Gastrocnemius medialis (tissue), 4 donors: ENCODE results near the gene CHST13. TPM values are rescaled to one million over a fixed set of nuclear protein-coding genes. Genes with fewer than 3 reads are reported as not detected.

Source experiments
- ATAC-seq, 2 donors: fragments of 150-250 bp; one replicate each; pipeline ENCODE4 v1.9.1; 2016
- DNase-seq, 2 donors: peaks; one replicate each; pipeline ENCODE4 v3.0.0-alpha.2; 2019
- H3K27ac ChIP-seq, 4 donors: fragments of 200-600 bp; sonication (generic); 1 replicate in 1 of 4; 2 replicates in 3 of 4; pipeline ENCODE4 v1.5.1; 2016 to 2018; ENCODE audit warnings: mild to moderate bottlenecking in 2 of 4, moderate library complexity in 1 of 4
- H3K27me3 ChIP-seq, 3 donors: fragments of 200-600 bp; sonication (generic) in 2 of 3; 1 replicate in 1 of 3; 2 replicates in 2 of 3; pipeline versions ENCODE4 v1.5.1 to v1.6.0; 2016 to 2019; ENCODE audit warnings: mild to moderate bottlenecking in 1 of 3, moderate library complexity in 1 of 3
- H3K36me3 ChIP-seq, 2 donors: fragments of 200-600 bp; sonication (generic) in 1 of 2; one replicate each; pipeline ENCODE4 v1.5.1; 2017 to 2018
- H3K4me1 ChIP-seq, 2 donors: fragments of 200-600 bp; sonication (generic) in 1 of 2; one replicate each; pipeline ENCODE4 v1.5.1; 2016 to 2017; ENCODE audit warnings: mild to moderate bottlenecking in 2 of 2
- H3K4me3 ChIP-seq, 4 donors: fragments of 200-600 bp; sonication (generic) in 3 of 4; 1 replicate in 1 of 4; 2 replicates in 3 of 4; pipeline ENCODE4 v1.5.1; 2016 to 2019; ENCODE audit warnings: mild to moderate bottlenecking in 2 of 4
- H3K9me3 ChIP-seq, 3 donors: fragments of 200-600 bp; sonication (generic) in 2 of 3; 1 replicate in 1 of 3; 2 replicates in 2 of 3; pipeline ENCODE4 v1.5.1; 2016 to 2019
- POLR2A ChIP-seq, 2 donors: fragments of 450-650 bp; IDR thresholded peaks; one replicate each; pipeline ENCODE4 v1.6.1; 2017; ENCODE audit warnings: antibody characterized with exemption in 2 of 2, mild to moderate bottlenecking in 2 of 2, moderate library complexity in 2 of 2
- in situ Hi-C, 4 donors: fragments of 200-750 bp; cut with MboI; loops; one replicate each; pipeline versions ENCODE4 v1.15.0 to v1.8.0; 2017; ENCODE audit warnings: low sequenced_read_pairs in 4 of 4
- intact Hi-C: fragments of 100-400 bp; cut with DNase I; formaldehyde crosslinking; loops from one replicate; pipeline ENCODE4 v1.15.1; 2023; ENCODE audit warnings: low total_unique reads
- total RNA-seq, 4 donors: library from RNA; depleted of rRNA; stranded (reverse); fragments of >200 nt; gene quantifications; one replicate each; pipeline versions ENCODE4 v1.1.0 to v1.2.3, GENCODE V29; 2016
- TF ChIP-seq, protein P1 (sequence below), 5 experiments: fragments of 450-650 bp in 3 of 5; fragments of 200-600 bp in 2 of 5; sonication (generic) in 2 of 5; IDR thresholded peaks in 4 of 5; conservative IDR thresholded peaks in 1 of 5; 1 replicate in 4 of 5; 2 replicates in 1 of 5; pipeline ENCODE4 v1.5.1; 2016 to 2019; ENCODE audit warnings: antibody characterized with exemption in 5 of 5, mild to moderate bottlenecking in 3 of 5, moderate library complexity in 3 of 5

Gene CHST13
- total RNA-seq, 4 donors from 2014 or later: 0.49 TPM; not detected in 3

GRCh38 chr3:126546013-126546412 is 22.1 kb downstream of the CHST13 start:
- intact Hi-C loops: no loop called here
- Histone ChIP-seq H3K4me1 (no peaks in the 10 kb centered on the region), H3K36me3 (no peaks in the 10 kb centered on the region), H3K4me3 (no peak overlapping the region), H3K9me3 (no peaks in the 10 kb centered on the region), H3K27me3 (peaks cover 13 to 21% (median 14%) of the 10 kb centered on the region in 3 donors), H3K27ac (no peak overlapping the region)
- ATAC-seq (no peak), DNase-seq (peak in 1 of 2 donors; percentile 6)
- in situ Hi-C loops: no loop called here
- TF ChIP-seq, protein P1, sequence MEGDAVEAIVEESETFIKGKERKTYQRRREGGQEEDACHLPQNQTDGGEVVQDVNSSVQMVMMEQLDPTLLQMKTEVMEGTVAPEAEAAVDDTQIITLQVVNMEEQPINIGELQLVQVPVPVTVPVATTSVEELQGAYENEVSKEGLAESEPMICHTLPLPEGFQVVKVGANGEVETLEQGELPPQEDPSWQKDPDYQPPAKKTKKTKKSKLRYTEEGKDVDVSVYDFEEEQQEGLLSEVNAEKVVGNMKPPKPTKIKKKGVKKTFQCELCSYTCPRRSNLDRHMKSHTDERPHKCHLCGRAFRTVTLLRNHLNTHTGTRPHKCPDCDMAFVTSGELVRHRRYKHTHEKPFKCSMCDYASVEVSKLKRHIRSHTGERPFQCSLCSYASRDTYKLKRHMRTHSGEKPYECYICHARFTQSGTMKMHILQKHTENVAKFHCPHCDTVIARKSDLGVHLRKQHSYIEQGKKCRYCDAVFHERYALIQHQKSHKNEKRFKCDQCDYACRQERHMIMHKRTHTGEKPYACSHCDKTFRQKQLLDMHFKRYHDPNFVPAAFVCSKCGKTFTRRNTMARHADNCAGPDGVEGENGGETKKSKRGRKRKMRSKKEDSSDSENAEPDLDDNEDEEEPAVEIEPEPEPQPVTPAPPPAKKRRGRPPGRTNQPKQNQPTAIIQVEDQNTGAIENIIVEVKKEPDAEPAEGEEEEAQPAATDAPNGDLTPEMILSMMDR (IDR thresholded peaks at IDR 0.05 in 4 of 5, conservative IDR thresholded peaks at IDR 0.05 in 1 of 5): no peak
- no peak for TF ChIP-seq POLR2A (IDR thresholded peaks at IDR 0.05)

DNA sequence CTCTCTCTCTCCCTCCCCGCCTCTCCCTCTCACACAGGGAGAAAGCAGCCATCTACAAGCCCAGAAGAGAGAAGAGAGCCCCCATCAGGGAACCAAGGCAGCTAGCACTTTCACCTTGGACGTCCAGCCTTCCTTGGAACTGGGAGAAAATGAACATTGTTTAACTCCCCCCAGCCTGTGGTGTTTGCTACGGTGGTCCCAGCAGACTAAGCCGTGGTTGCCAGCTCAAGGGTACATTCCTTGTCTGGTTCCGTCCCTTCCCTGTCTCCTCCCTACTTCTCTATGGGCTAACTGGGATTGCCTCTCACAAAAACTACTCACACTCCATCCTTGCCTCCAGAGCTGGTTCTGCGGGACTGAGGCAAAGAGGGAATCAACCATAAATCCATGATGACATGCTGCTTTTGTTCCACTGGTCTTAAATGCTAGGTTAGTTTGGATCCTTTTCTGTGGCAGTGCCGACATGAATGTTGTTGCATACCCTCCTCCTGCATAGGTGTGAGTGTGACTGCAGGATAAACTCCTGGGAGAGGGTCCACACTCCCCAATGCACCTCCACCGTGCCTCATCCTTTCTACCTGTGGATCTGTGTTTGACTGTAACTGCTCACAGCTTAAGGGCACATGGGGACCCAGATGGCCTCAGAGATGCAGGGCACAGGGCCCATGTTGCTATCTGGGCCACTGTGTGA is 22.7 kb downstream of the CHST13 start:
- no peak overlapping the region for H3K27ac ChIP-seq
- no peaks in the 10 kb centered on the region for H3K36me3 ChIP-seq
- no peaks in the 10 kb centered on the region for H3K4me1 ChIP-seq
- ATAC-seq (no peak), DNase-seq (no peak)
- intact Hi-C loops: no loop called here
- TF ChIP-seq, protein P1 (IDR thresholded peaks at IDR 0.05 in 4 of 5, conservative IDR thresholded peaks at IDR 0.05 in 1 of 5): no peak
- TF ChIP-seq POLR2A (IDR thresholded peaks at IDR 0.05): no peak
- H3K27me3 ChIP-seq: peaks cover 9 to 21% (median 13%) of the 10 kb centered on the region in 3 donors
- H3K9me3 ChIP-seq: no peaks in the 10 kb centered on the region
- no peak overlapping the region for H3K4me3 ChIP-seq
- in situ Hi-C loops: no loop called here

GRCh38 chr3:126547721-126548120 is 23.8 kb downstream of the CHST13 start:
- H3K4me1 ChIP-seq: no peaks in the 10 kb centered on the region
- intact Hi-C loops (no loop called here), in situ Hi-C loops (no loop called here)
- H3K36me3 ChIP-seq: no peaks in the 10 kb centered on the region
- H3K27ac ChIP-seq: no peak overlapping the region
- TF ChIP-seq, protein P1 (IDR thresholded peaks at IDR 0.05 in 4 of 5, conservative IDR thresholded peaks at IDR 0.05 in 1 of 5): no peak
- TF ChIP-seq POLR2A (IDR thresholded peaks at IDR 0.05): no peak
- ATAC-seq: no peak
- H3K27me3 ChIP-seq: peaks cover under 1 to 14% (median 9%) of the 10 kb centered on the region in 3 donors
- no peak for DNase-seq
- H3K9me3 ChIP-seq: no peaks in the 10 kb centered on the region
- no peak overlapping the region for H3K4me3 ChIP-seq

GRCh38 chr3:126548556-126549466 is 24.9 kb downstream of the CHST13 start:
- ATAC-seq: no peak
- Histone ChIP-seq H3K36me3 (no peaks in the 10 kb centered on the region), H3K27me3 (peaks cover 0 to 3% (median 0%) of the 10 kb centered on the region in 3 donors), H3K9me3 (no peaks in the 10 kb centered on the region), H3K4me3 (no peak overlapping the region), H3K27ac (no peak overlapping the region), H3K4me1 (no peaks in the 10 kb centered on the region)
- no peak for TF ChIP-seq POLR2A (IDR thresholded peaks at IDR 0.05)
- TF ChIP-seq, protein P1 (IDR thresholded peaks at IDR 0.05 in 4 of 5, conservative IDR thresholded peaks at IDR 0.05 in 1 of 5): no peak
- in situ Hi-C loops (no loop called here), intact Hi-C loops (no loop called here)
- peak in 1 of 2 donors; percentile 7 for DNase-seq
